Measurements from ENCODE around the gene NSUN5. TPM values are rescaled to one million over a fixed set of nuclear protein-coding genes. Genes with fewer than 3 reads are reported as not detected.

NSUN5 gene
- total RNA-seq, 1 experiment from 2014 or later = 51.6 TPM

GRCh38 chr7:73342645-73343044, 34.0 kb upstream of the NSUN5 start:
- H2AFZ ChIP-seq = no peak overlapping the region
- TF ChIP-seq, protein P1, sequence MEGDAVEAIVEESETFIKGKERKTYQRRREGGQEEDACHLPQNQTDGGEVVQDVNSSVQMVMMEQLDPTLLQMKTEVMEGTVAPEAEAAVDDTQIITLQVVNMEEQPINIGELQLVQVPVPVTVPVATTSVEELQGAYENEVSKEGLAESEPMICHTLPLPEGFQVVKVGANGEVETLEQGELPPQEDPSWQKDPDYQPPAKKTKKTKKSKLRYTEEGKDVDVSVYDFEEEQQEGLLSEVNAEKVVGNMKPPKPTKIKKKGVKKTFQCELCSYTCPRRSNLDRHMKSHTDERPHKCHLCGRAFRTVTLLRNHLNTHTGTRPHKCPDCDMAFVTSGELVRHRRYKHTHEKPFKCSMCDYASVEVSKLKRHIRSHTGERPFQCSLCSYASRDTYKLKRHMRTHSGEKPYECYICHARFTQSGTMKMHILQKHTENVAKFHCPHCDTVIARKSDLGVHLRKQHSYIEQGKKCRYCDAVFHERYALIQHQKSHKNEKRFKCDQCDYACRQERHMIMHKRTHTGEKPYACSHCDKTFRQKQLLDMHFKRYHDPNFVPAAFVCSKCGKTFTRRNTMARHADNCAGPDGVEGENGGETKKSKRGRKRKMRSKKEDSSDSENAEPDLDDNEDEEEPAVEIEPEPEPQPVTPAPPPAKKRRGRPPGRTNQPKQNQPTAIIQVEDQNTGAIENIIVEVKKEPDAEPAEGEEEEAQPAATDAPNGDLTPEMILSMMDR (conservative IDR thresholded peaks at IDR 0.05) = peak; percentile 55
- TF ChIP-seq EZH2 (IDR thresholded peaks at IDR 0.05; ENCODE audit: low read depth) = no peak
- H3K4me1 ChIP-seq (replicated peaks; ENCODE audit: insufficient read depth) = peaks cover 8% of the 10 kb centered on the region; the same call in 1 of the 2 replicates
- DNase-seq = no peak
- H3K36me3 ChIP-seq (ENCODE audit: low read depth) = no peaks in the 10 kb centered on the region
- no peak overlapping the region for H3K27ac ChIP-seq
- H3K27me3 ChIP-seq (ENCODE audit: insufficient read depth, low read depth) = no peaks in the 10 kb centered on the region
- BruUV-seq (replicated peaks) = no TSS peak
- POLR2A ChIA-PET (ENCODE audit: unreplicated experiment) = interaction anchor here (0.6 to 0.7 kb wide), 2 partner anchors 10 to 16 kb away, joined by 4 to 6 read pairs; no protein-coding TSS in a partner anchor
- H4K20me1 ChIP-seq (ENCODE audit: insufficient read depth) = no peaks in the 10 kb centered on the region
- H3K9me2 ChIP-seq (ENCODE audit: insufficient read depth) = no peaks in the 10 kb centered on the region
- no peaks in the 10 kb centered on the region for H3K9me3 ChIP-seq (ENCODE audit: insufficient read depth, low read depth)
- CTCF ChIA-PET = interaction anchor here (0.6 kb wide), 1 partner anchor 322 kb away, joined by 11 read pairs; no protein-coding TSS in a partner anchor
- H3K79me2 ChIP-seq (ENCODE audit: low read depth) = no peaks in the 10 kb centered on the region
- no peaks in the 10 kb centered on the region for H3F3A ChIP-seq (ENCODE audit: insufficient read depth, low read depth)
- H3K4me2 ChIP-seq = no peak overlapping the region
- H3K4me3 ChIP-seq = no peak overlapping the region
- intact Hi-C loops (cut with micrococcal nuclease; ENCODE audit: unreplicated experiment) = loop anchor here (5.0 kb wide), 1 partner anchor 95 kb away; no protein-coding TSS in a partner anchor

GRCh38 chr7:73341877-73342276, 33.3 kb upstream of the NSUN5 start:
- H3K4me3 ChIP-seq = no peak overlapping the region
- no peaks in the 10 kb centered on the region for H4K20me1 ChIP-seq (ENCODE audit: insufficient read depth)
- H3K9me2 ChIP-seq (ENCODE audit: insufficient read depth) = no peaks in the 10 kb centered on the region
- no peak overlapping the region for H3K27ac ChIP-seq
- no peaks in the 10 kb centered on the region for H3K36me3 ChIP-seq (ENCODE audit: low read depth)
- no peaks in the 10 kb centered on the region for H3K27me3 ChIP-seq (ENCODE audit: insufficient read depth, low read depth)
- BruUV-seq (replicated peaks) = no TSS peak
- no peaks in the 10 kb centered on the region for H3K79me2 ChIP-seq (ENCODE audit: low read depth)
- intact Hi-C loops (cut with micrococcal nuclease; ENCODE audit: unreplicated experiment) = loop anchor here (5.0 kb wide), 1 partner anchor 95 kb away; no protein-coding TSS in a partner anchor
- POLR2A ChIA-PET (ENCODE audit: unreplicated experiment) = no interaction called here
- DNase-seq = peak in 1 of 2 experiments; percentile 43
- no peaks in the 10 kb centered on the region for H3K9me3 ChIP-seq (ENCODE audit: insufficient read depth, low read depth)
- no peak overlapping the region for H3K4me2 ChIP-seq
- H2AFZ ChIP-seq = no peak overlapping the region
- no peaks in the 10 kb centered on the region for H3F3A ChIP-seq (ENCODE audit: insufficient read depth, low read depth)
- TF ChIP-seq, protein P1 (conservative IDR thresholded peaks at IDR 0.05) = no peak
- no peak for TF ChIP-seq EZH2 (IDR thresholded peaks at IDR 0.05; ENCODE audit: low read depth)
- peaks cover 8% of the 10 kb centered on the region; the same call in 1 of the 2 replicates for H3K4me1 ChIP-seq (replicated peaks; ENCODE audit: insufficient read depth)
- CTCF ChIA-PET = interaction anchor here (0.6 kb wide), 1 partner anchor 323 kb away, joined by 11 read pairs; no protein-coding TSS in a partner anchor

DNA sequence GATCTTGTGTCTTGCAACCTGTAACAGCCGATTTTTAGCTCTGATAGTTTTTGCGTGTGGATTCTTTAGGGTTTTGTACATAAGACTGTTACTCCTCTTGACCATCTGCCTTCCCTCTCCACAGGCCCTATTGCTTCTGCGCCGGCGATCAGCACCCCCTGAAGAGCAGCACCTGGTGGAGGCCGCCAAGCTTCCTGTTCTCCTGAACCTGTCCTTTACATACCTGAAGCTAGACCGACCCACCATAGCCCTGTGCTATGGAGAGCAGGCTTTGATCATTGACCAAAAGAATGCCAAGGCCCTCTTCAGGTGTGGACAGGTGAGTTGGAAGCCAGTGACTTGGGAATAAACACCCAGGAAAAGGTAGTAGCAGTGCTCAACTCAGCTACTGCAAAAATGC, 31.9 kb upstream of the NSUN5 start:
- no peak overlapping the region for H2AFZ ChIP-seq
- no peaks in the 10 kb centered on the region for H3K36me3 ChIP-seq (ENCODE audit: low read depth)
- no peak overlapping the region for H3K27ac ChIP-seq
- H3K9me3 ChIP-seq (ENCODE audit: insufficient read depth, low read depth) = no peaks in the 10 kb centered on the region
- ChIA-PET CTCF (no interaction called here), POLR2A (ENCODE audit: unreplicated experiment) (no interaction called here)
- no peaks in the 10 kb centered on the region for H3F3A ChIP-seq (ENCODE audit: insufficient read depth, low read depth)
- peaks cover 8% of the 10 kb centered on the region; the same call in 1 of the 2 replicates for H3K4me1 ChIP-seq (replicated peaks; ENCODE audit: insufficient read depth)
- no peaks in the 10 kb centered on the region for H4K20me1 ChIP-seq (ENCODE audit: insufficient read depth)
- DNase-seq = no peak
- H3K9me2 ChIP-seq (ENCODE audit: insufficient read depth) = no peaks in the 10 kb centered on the region
- no peak overlapping the region for H3K4me2 ChIP-seq
- H3K27me3 ChIP-seq (ENCODE audit: insufficient read depth, low read depth) = no peaks in the 10 kb centered on the region
- no peak for TF ChIP-seq EZH2 (IDR thresholded peaks at IDR 0.05; ENCODE audit: low read depth)
- TF ChIP-seq, protein P1 (conservative IDR thresholded peaks at IDR 0.05) = no peak
- no TSS peak for BruUV-seq (replicated peaks)
- H3K4me3 ChIP-seq = no peak overlapping the region
- no peaks in the 10 kb centered on the region for H3K79me2 ChIP-seq (ENCODE audit: low read depth)
- intact Hi-C loops (cut with micrococcal nuclease; ENCODE audit: unreplicated experiment) = loop anchor here (5.0 kb wide), 1 partner anchor 97 kb away; no protein-coding TSS in a partner anchor
